NT2/D1 (cell line): ENCODE results near the gene KIRREL2.

Source experiments
- YY1 ChIP-seq: IDR thresholded peaks from 2 replicates; pipeline ENCODE4 v1.6.1; 2011; ENCODE audit not compliant: insufficient read length, insufficient read depth
- ZNF274 ChIP-seq: IDR thresholded peaks from 2 replicates; pipeline ENCODE4 v1.6.1; 2011; ENCODE audit warnings: mild to moderate bottlenecking, low read depth, low read length

GRCh38 chr19:35897706-35898451 lies 41.2 kb downstream of the KIRREL2 start:
- no peak for TF ChIP-seq YY1
- no peak for TF ChIP-seq ZNF274
